ACHN (cell line): Measurements from ENCODE around the gene CMTM5.
A peak's percentile ranks its signal among the peaks of the same experiment; 100 is the strongest.

Experiments
- DNase-seq: peaks from one replicate; pipeline ENCODE4 v3.0.0-alpha.2; 2015
- in situ Hi-C: cut with HindIII; loops from 2 replicates; pipeline ENCODE4 v1.10.0; 2017; ENCODE audit warnings: low sequenced_read_pairs, low pct_ligation_motif_present, low pct_unique_long_range_greater_than_20kb

The CMTM5 gene, protein sequence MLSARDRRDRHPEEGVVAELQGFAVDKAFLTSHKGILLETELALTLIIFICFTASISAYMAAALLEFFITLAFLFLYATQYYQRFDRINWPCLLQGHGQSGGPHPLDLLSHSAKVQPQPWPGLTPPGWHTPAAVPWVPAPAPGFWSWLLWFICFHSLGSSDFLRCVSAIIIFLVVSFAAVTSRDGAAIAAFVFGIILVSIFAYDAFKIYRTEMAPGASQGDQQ

DNA sequence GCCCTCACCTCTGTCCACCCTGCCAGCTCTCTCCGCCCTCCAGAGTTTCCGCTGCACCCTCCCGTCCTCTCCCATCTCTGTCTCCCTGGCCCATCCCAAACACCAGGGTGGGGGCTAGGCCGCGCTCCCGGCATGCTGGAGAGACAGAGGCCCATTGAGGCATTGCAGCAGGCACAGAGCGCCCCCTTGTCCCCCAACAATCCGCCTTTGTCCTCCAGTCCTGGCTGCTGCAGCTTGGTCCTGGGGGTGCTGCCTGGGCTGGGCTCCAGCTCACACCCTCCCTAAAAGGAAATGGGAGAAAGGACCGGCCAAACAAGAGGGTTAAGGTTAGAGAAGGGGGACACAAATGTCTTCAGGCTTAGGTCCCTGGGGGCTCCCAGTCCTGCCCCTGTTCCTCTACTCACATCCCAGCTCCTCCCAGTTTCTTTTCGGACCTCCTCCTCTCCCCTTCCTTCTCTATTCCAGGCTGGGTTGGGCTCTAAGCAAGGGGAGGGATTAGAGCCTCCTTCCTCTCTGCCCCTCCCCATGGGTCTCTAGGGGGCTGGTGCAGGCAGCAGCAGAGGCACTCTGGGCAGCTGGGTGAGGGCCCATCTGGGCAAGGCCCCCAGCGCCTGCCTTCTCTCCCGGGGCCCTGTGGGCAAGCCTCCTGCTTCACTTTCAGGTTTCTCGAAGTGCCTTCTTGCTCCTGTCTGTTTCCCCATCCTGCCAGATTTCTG lies at the start of gene CMTM5:
TSS of gene CMTM5 (plus strand) at position 565 of the 716 bp plus-strand sequence. CDS start 206 bp downstream, outside the sequence.
- in situ Hi-C loops = no loop called here
- DNase-seq = no peak

DNA sequence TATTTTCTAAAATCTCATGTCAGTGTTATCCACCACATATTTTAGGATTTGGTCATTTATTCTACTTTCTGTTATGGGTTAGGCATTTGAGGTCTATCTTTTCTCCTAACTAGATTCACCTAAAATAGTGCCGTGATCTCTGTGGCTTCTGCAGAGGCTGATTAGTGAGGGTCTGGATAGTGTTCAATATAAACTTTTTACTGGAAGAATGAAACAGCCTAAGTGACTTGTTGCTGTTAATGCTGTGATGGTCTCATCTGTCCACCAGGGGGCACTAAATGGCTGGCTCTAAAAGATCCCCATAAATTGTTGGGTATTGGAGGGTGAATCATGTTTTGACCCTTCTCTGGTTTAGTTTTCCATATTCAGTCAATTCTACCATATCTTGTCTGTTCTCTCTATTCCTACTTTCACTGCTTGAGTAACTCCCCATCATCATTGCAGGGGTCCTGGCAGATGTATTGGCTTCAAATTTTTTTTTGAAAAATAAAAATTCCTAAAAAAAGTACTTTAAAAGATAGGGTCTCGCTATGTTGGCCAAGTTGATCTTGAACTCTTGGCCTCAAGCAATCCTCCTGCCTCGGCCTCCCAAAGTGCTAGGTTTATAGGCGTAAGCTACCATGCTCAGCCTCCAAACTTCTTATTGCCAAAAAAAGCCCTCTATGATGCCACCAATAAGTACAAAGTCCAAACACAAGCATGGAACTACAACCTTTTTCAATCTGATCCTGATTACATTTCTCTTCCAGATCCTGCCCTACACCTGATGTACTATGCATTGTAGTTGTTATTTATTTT lies 48.7 kb upstream of the CMTM5 start:
- peak; percentile 66 for DNase-seq
- in situ Hi-C loops = no loop called here

DNA sequence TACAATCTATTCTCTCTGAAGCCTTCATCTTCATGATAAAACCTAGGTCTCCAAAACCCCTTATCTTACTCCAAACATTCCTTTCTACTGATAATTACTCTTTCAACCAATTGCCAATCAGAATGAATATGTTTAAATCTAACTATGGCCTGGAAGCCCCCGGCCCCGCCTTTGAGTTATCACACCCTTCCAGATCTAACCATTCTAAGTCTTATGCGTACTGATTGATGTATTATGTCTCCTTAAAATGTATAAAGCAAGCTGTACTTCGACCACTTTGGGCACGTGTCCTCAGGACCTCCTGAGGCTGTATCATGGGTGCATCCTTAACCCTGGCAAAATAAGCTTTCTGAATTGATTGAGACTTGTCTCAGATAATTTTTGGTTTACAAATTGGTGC lies 41.2 kb upstream of the CMTM5 start:
- no peak for DNase-seq
- in situ Hi-C loops = no loop called here

- in situ Hi-C loops = no loop called here
- no peak for DNase-seq
Measured at GRCh38 chr14:23339506-23340268, 37.2 kb upstream of the CMTM5 start.

DNA sequence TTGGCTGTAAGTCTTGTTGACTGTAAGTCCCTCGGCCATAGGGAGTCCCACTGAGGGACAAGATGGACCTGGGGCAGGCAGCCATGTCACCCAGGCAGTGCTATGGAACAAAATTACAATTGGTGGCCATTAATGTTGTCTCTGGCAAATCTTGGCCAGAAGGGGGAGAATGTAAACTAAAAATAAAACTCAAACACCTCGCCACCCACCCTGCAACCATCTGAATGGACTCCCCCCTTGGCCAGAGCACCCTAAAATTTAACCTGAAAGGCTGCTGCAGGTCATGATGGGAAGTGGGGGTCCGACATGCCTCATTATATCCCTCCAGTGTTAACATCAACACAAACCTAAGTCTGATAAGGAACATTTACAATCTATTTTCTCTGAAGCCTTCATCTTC lies 32.4 kb upstream of the CMTM5 start:
- no peak for DNase-seq
- in situ Hi-C loops = no loop called here

DNA sequence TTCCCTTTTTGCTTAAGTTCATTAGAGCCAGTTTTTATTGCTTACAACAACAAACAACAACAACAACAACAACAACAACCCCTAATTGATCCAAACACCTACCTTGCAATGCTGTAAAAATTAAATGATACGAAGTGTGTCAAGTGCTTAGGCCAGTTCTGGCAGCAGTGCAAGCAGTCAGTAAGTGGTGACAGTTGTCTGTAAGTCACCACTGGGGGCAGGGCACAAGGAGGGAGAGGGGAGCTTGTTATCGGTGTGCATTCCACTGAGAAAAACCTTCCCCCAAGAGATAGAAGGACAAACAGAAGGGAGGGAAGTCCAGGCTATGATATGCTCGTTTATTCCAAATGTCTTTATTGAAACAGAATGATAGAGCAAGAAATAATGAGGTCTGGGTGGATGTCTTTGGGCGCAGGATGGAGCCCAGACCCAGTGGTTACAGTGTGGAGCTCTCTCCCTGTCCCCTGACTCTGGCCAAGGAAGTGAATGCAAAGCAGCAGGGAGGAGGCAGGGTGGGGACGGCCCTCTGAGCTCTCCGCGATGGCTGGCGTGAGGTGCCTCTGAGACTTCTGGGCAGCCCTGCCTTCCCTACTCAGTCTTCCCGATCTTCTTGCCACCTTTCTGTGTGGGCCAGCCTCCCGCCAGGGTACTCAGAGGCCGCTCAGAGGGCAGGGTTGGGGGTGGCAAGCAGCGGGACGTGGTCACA lies 30.7 kb upstream of the CMTM5 start:
- no peak for DNase-seq
- in situ Hi-C loops = no loop called here

GRCh38 chr14:23346693-23347405 lies 30.0 kb upstream of the CMTM5 start:
- in situ Hi-C loops = no loop called here
- DNase-seq = no peak

GRCh38 chr14:23347406-23348296 lies 29.2 kb upstream of the CMTM5 start:
- in situ Hi-C loops = no loop called here
- no peak for DNase-seq

DNA sequence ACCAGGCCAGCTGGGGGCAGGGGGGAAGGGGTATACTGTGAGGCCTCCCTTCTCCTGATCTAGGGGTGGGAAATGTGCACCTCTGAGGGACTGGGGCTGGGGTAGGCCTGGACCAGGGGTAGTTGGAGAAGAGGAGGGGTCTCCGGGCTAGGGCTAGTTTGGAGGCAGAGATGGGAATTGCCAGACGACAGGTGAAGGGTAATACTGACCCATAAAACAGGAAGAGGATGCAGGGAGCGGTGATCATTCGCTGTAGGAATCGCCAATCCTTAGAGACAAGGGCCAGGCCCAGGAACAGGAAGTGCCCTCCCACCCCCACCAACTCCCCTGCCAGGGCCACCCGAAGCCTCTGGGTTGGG lies 28.6 kb upstream of the CMTM5 start:
- DNase-seq = no peak
- in situ Hi-C loops = no loop called here

- no peak for DNase-seq
- in situ Hi-C loops = no loop called here
Measured at GRCh38 chr14:23349156-23349845, 27.5 kb upstream of the CMTM5 start.

- in situ Hi-C loops = no loop called here
- no peak for DNase-seq
Measured at GRCh38 chr14:23351681-23352505, 25.0 kb upstream of the CMTM5 start.

- DNase-seq = peak; percentile 76
- in situ Hi-C loops = no loop called here
Measured at GRCh38 chr14:23352506-23353432, 24.1 kb upstream of the CMTM5 start, which contains the start of gene SLC22A17. Gene SLC22A17 (minus strand): TSS chr14:23352887.

GRCh38 chr14:23353433-23353780 lies 23.4 kb upstream of the CMTM5 start:
- in situ Hi-C loops = no loop called here
- DNase-seq = no peak

GRCh38 chr14:23354990-23355389 lies 21.9 kb upstream of the CMTM5 start:
- in situ Hi-C loops = no loop called here
- no peak for DNase-seq
